Raji (cell line): ENCODE measurements around the gene FNDC10.

ENCODE experiments used
- POLR2A ChIP-seq: IDR thresholded peaks from 2 replicates; pipeline ENCODE4 v1.6.1; 2011; ENCODE audit warnings: low read depth, low read length, control low read depth; ENCODE audit not compliant: insufficient read depth

The FNDC10 gene

DNA sequence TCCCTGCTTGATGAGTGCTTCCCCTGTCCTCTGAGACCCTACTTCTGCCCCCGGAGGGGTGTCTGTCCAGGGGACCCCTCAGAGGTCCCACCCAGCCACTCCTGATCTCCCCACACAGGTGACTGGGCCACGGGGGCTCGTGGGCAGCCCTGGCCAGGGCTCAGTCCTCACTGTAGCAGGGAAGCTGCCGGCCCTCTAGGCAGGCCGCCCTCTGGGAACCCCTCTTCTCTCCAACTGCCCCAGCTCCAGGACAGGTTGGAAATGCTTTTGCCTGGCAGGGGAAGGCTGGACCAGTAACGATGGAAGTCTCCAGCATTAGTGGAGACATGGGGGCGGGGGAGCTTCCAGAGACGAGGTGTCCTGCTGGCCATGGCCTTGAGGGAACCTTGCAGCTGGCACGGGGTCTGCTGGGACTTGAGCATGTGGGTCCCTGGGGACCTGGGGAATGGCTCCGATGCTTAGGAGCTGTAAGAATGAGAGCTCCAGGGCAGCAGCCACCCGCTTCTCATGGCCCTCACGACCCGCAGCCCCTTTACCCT, 3.1 kb upstream of the FNDC10 start:
- TF ChIP-seq POLR2A: no peak

DNA sequence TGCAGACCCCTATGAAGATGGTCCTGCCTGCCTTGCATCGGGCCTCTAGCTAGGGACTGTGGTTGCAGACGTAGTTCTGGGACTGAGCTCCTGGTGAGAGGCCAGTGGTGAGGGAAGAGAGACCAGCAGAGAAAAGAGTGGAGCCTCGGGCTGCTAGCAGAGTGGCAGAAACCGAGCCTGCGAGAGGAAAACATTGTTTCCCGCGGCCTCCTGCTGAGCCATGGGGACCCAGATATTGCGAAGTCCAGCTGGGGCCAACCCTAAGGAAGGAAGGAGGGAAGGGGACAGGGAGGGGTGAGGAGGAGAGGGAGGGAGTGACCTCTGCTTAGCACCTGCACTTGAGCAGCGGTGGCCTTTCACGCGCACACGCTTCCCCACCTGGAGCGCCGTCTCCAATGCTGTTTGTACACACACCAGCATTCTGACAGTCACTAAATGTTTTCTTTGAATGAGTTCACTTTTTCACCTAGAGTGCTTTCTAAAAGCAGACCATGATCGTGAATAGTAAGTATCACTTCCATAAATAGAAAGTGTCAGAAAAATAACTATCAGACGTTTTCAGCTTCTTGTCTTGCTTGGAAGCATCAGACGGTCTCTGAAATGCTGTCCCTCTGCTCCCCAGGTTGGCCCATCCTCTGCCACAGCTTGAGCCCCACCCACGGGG, 2.5 kb upstream of the FNDC10 start:
- no peak for TF ChIP-seq POLR2A

DNA sequence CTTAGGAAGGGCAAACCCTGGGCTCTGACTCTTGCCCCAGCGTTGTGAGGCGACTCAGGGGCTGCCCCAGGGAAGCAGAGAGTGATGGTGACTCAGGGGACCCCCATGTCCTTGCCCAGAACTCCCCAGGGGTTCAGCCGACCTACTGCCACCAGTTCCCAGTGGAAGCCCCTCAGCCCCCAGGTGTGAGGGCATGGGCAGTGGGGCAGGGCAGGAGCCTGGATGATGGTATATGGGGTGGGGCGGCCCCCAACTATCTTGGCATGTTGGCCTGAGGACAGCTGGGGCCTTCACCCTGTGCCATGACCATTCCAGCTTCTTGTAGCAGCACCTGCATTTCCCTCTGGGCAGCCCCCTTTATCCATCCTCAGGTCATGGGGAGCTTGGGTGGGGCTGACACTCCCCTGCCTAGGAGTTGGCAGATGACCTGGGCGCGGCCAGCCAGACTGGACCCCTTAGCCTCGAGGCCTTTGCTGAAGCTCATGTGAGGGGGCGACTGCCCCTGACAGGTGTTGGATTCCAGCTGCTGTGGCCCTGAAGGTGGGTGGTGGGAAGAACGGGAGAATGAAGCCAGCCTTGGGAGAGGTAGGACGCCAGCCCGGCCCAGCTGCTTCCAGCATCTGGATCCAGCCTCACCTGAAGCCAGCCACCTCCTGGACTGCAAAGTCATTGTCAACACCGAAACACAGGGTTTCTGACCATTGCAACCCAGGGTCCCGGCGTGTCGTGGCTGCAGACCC, 1.8 kb upstream of the FNDC10 start:
- no peak for TF ChIP-seq POLR2A

DNA sequence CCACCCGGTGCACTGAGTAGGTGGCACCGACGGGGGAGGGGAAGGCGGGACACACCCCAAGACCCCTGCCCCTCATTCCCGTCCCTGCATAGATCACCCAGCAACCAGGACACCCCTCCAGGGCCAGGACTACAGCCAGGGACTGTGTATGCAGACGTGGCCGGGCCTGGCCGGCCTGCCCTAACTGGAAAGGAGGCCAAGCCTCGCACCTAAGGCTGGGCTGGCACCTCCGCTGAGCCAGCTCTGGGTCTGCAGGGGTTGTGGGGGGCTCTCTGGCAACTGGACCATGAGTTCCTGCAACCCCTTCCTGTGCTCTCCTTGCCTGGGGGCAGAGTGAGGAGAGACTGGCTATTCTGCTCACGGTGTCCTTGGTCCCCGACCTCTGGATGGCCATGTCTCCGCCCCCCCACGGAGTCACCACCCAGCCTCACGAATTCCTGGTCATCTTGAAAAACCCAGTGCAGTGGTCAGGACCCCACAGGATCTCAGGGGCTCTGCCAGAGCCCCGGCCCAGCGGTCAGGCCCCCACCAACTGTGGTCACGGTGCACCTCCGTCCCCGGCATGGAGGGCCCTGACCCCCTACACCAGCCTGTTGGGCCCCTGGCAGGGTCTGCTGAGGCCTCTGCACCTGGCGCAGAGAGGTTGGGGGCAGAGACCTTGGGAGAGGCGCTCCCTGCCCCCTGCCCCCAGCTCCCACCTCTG, 1.1 kb upstream of the FNDC10 start:
- no peak for TF ChIP-seq POLR2A

DNA sequence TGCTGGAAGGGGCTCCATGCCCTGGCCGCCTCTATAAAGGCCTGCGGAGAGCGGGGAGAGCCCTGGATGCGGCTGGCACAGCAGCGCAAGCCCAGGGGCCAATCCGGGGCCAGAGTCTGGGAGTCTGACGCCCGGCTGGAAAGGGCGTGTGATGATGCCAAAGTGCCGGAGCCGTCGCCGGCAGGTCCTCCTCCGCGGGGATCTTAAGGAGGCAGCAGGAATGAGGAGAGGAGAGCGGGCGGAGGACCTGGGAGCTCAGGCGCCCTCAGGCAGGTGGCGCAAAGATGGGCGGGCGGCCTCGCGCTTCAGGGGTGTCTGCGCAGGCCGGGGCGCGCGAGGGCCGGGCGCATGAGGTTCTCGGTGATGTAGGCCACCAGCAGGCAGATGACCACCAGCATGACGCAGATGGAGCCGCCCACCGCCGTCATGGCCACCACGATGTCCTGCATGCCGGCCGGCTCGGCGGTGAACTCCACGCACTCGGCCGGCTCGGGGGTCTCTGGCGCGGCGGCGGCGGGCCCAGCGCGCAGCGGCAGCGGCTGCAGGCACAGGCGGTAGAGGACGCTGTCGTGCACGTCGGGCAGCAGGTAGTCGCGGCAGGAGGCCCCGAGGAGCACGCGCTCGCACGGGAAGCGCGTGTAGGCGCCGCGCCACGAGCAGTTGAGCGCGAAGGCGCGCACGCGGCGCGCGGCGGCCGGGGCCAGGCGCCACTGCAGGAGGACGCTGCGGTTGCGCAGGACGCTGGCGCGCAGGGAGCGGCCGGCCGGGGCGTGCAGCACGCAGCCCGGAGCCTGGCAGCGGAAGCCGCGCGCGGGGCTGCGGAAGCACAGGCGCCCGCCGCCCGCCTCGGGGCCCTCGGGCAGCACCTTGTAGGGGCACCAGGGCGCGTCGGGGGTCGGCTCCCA, 653 bp downstream of the FNDC10 start:
- TF ChIP-seq POLR2A: no peak

DNA sequence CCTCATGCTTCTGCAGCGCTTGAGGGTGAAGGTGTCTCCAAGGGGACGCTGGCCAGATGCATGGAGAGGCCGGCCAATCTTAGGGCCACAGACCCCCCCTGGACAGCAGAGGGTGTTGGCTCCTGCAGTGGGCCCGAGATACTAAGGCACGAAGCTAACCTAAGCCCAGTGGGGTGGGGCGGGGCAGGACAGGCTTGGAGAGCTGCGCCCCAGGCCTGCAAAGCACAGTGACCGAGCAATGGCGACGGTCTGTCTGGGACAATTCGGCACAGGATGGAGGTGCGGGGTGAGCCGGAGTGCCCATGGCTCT, 1.3 kb downstream of the FNDC10 start:
- TF ChIP-seq POLR2A: no peak

DNA sequence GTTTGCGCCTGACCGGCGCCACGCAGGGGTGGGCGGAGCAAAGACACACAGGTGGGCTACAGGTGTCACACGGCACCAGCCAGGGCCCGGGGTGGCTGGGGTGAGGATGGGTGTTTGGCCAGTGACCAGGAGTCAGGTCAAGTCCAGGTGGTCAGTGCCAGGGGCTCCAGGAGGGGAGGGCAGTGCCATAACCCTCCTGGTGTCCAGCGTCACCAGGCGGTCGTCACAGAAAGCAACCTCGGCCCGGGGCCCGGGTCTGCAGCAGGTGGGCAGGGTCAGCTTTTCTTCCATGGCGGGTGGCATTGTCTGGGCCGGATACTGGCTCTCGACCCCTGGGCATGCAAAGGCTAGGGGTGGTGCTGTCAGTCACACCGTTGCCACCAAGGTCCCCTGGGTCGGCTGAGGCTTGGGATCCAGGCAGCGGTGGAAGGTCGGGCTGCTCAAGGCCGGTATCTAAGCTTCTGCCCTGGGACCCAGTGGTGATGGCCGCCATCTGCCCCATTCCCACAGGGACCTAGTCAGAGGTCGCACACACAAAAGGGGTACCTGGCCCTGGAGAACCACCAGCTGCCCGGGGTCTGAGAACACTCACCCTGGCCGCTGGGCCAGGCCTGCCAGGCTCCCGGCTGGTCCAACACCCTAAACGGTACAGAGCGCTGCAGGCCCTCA, 1.8 kb downstream of the FNDC10 start:
- no peak for TF ChIP-seq POLR2A

DNA sequence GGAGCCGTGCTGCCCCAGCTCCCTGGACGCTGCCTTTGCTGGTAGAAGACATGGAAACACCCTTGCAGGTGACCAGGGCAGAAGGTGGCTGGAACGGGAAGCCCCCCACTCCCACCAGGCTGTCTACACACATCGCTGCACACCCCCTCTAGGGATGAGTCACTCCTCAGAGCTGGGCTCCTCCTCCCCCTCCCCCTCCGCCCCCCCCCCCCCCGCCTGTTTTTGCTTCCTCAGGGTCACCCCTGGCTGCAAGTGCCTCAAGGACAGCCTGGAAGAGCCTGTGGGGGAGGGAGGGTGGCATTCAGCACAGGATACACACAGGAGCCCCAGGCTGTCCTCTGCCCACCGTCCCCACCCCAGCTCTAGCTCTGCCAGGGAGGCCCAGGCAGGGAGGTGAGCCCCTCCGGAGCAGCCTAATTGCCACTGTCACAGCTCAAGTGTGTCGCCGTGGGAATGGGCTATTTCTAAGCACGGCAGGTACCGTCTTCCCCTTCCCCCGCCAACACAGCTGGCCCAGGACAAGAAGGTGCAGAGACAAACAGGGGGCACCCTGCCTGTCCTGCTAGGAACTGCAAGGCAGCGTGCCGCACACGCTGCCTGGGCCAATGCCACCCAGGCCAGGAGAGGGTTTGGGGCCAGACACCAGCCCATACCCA, 2.5 kb downstream of the FNDC10 start:
- TF ChIP-seq POLR2A: no peak

DNA sequence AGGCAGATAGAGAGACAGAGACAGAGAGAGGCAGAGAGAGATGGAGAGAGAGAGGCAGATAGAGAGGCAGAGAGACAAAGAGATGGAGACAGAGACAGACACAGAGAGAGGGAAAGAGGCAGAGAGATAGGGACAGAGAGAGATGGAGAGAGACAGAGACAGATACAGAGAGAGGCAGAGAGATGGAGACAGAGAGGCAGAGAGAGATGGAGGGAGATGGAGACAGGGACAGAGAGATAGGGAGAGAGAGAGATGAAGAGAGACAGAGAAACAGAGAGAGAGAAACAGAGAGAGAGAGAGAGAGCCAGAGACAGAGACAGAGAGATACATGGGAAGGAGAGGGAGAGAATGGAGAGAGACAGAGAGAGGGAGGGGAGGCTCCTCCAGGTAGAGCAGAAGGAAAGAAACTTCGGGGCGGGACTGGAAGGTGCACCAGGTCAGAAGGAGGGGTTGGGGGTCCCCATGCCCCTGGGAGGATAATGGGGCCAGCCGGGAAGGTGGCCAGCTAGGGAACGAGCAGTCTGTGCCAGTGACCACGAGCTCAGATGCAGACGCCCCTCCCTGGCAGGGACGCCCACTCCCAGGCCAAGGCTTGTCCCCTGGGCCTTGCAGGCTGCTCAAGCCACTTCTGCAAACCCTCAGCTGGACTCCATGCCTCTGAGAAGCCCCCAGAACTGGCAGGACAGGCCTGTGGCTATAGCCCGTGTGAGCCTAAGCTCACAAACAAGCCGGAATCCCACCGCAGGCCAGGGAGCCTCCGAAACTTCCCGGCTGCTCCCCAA, 3.3 kb downstream of the FNDC10 start:
- no peak for TF ChIP-seq POLR2A

DNA sequence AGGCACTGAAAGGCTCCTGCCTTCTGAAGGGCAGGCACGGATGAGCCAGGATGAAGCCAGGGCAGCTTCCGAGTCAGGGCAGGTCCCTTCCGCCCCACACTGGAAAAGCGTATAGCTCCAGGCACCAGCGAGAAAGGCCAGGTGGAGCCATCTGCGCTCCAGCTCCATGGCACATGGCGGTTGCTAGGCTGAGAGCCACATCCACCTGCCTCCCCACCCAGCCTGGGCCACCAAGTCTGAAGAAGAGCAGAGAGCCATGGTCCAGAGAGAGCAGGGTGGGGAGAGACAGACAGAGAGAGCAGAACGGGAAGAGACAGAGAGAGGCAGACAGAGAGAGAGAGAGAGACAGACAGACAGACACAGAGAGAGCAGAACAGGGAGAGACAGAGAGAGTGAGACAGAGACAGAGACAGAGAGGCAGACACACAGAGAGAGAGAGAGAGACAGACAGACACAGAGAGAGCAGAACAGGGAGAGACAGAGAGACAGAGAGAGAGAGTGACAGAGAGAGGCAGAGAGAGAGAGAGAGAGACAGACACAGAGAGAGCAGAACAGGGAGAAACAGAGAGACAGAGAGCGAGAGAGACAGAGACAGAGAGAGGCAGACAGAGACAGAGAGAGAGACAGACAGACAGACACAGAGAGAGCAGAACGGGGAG, 5.2 kb downstream of the FNDC10 start:
- TF ChIP-seq POLR2A: no peak

DNA sequence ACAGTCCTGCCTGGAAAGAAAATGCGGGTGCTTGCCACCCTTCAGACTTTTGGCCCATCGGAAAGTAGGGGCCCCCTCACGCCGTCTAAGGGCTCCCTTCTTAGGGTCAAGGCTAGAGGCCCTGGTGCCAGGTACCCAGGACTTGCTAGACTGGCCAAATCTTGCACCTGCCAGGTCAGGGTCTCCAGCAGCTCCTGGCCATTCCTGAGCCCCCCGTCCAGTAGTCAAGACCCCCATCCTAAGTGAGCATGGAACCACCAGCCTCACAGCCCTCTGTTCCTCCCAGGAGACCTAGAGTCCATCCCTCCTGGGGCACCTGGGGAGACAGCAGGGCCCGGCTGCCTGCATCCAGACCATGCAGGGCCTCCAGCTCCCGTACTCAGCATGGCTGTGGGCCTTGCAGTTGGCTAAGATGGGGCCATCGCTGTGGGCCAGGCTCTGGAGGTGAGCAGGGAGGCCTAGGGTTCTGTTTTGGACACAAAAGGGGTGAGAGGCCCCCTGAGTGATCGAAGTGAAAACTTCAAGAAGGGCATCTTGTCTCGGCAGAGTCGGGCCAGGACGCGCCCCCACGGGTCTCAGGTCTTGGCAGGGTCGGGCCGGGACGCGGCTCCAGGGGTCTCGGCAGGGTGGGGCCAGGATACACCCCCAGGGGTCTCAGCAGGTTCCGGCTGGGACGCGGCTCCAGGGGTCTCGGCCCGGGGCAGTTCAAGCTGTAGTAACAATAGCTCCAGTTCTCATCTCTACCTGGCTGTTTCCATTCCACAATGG, 5.9 kb downstream of the FNDC10 start:
- TF ChIP-seq POLR2A: no peak

DNA sequence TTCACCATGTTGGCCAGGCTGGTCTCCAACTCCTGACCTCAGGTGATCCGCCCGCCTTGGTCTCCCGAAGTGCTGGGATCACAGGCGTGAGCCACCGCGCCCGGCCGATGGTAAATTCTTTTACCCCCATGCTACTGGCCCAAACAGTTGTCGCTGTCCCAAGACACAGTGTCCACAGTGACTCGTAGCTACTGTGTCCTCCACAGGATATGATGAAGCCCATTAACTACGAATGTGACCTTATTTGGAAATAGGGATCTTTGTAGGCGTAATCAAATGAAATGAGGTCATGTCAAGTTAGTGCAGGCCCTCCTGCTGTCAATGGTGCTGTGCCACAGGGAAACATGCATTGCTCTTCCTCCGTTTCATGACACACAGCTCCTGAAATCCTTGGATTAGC, 8.5 kb downstream of the FNDC10 start:
- TF ChIP-seq POLR2A: no peak
